IPS-11a (cell line): ENCODE measurements around the gene PHKA2.
"Not testable (repeated sequence)": the region's sequence is repeated elsewhere in the genome, so short reads cannot be mapped to it uniquely, and the experiment has no call there.

Source experiments
- H3K4me3 ChIP-seq: one replicate; pipeline ENCODE4 v1.5.1; 2013; ENCODE audit warnings: low read depth, low read length, control low read depth

The PHKA2 gene

GRCh38 chrX:18872621-18873020, 111.3 kb downstream of the PHKA2 start:
- H3K4me3 ChIP-seq = no peak overlapping the region

GRCh38 chrX:18871970-18872369, 111.9 kb downstream of the PHKA2 start:
- H3K4me3 ChIP-seq = no peak overlapping the region

- H3K4me3 ChIP-seq = no peak overlapping the region
Observed at GRCh38 chrX:18871161-18871890, 112.6 kb downstream of the PHKA2 start.

DNA sequence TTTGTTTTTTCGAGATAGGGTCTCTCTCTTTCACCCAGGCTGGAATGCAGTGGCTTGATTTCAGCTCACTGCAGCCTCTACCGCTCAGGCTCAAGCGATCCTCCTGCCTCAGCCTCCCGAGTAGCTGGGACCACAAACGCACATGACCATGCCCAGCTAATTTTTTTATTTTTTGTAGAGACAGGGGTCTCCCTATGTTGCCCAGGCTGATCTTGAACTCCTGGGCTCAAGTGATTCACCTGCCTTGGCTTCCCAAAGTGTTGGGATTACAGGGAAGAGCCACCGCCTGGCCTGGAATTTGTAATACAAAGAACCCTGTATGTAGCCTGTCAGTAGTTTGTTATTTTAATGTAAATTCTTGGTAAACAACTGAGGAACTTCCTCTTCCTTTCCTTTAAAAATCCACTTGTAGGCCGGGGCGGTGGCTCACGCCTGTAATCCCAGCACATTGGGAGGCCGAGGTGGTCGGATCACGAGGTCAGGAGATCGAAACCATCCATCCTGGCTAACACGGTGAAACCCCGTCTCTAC, 119.5 kb downstream of the PHKA2 start:
- H3K4me3 ChIP-seq = no peak overlapping the region

GRCh38 chrX:18861511-18861910, 122.4 kb downstream of the PHKA2 start:
- no peak overlapping the region for H3K4me3 ChIP-seq

GRCh38 chrX:18856645-18856997, 127.3 kb downstream of the PHKA2 start:
- no peak overlapping the region for H3K4me3 ChIP-seq

GRCh38 chrX:18855919-18856644, 127.8 kb downstream of the PHKA2 start:
- no peak overlapping the region for H3K4me3 ChIP-seq

- not testable (repeated sequence) for H3K4me3 ChIP-seq
Observed at GRCh38 chrX:18847901-18848300, 136.0 kb downstream of the PHKA2 start.
